Breast epithelium (tissue), 4 donors: ENCODE data around the gene OR2T6. TPM values are rescaled to one million over a fixed set of nuclear protein-coding genes. Genes with fewer than 3 reads are reported as not detected.
"Not testable (repeated sequence)": the region's sequence is repeated elsewhere in the genome, so short reads cannot be mapped to it uniquely, and the experiment has no call there.

Experiments
- DNase-seq, 2 donors: peaks; one replicate each; pipeline ENCODE4 v3.0.0-alpha.2; 2019; ENCODE audit warnings: low spot score in 2 of 2
- H3K27ac ChIP-seq, 2 donors: fragments of 200-600 bp; sonication (generic) in 1 of 2; one replicate each; pipeline ENCODE4 v1.5.1; 2016 to 2019; ENCODE audit warnings: mild to moderate bottlenecking in 1 of 2
- H3K27me3 ChIP-seq, 2 donors: fragments of 200-600 bp; sonication (generic) in 1 of 2; one replicate each; pipeline versions ENCODE4 v1.5.1 to v1.6.0; 2017 to 2019; ENCODE audit warnings: control low read depth in 1 of 2, mild to moderate bottlenecking in 1 of 2
- H3K36me3 ChIP-seq: fragments of 200-600 bp; one replicate; pipeline ENCODE4 v1.5.1; 2019
- H3K4me1 ChIP-seq, 2 donors: fragments of 200-600 bp; sonication (generic); one replicate each; pipeline ENCODE4 v1.5.1; 2016 to 2019; ENCODE audit warnings: control low read depth in 1 of 2
- H3K4me3 ChIP-seq, 3 donors: fragments of 200-600 bp; sonication (generic); 1 replicate in 2 of 3; 2 replicates in 1 of 3; pipeline ENCODE4 v1.5.1; 2016 to 2019; ENCODE audit warnings: mild to moderate bottlenecking in 3 of 3, moderate library complexity in 2 of 3
- H3K9me3 ChIP-seq, 2 donors: fragments of 200-600 bp; sonication (generic) in 1 of 2; one replicate each; pipeline ENCODE4 v1.5.1; 2016 to 2019; ENCODE audit warnings: control low read depth in 1 of 2
- CTCF ChIP-seq, 3 donors: fragments of 450-650 bp; IDR thresholded peaks; one replicate each; pipeline ENCODE4 v1.5.1; 2016 to 2017; ENCODE audit warnings: antibody characterized with exemption in 3 of 3, mild to moderate bottlenecking in 3 of 3, moderate library complexity in 3 of 3
- POLR2A ChIP-seq: fragments of 450-650 bp; IDR thresholded peaks from one replicate; pipeline ENCODE4 v1.6.1; 2016; ENCODE audit warnings: antibody characterized with exemption, mild to moderate bottlenecking, moderate library complexity
- POLR2AphosphoS5 ChIP-seq, 3 donors: sonication (generic); formaldehyde crosslinking; IDR thresholded peaks; one replicate each; pipeline ENCODE4 v1.6.1; 2017; ENCODE audit warnings: antibody characterized with exemption in 3 of 3
- intact Hi-C: fragments of 100-400 bp; cut with DNase I; formaldehyde crosslinking; loops from one replicate; pipeline ENCODE4 v1.15.1; 2023; ENCODE audit warnings: low total_unique reads
- total RNA-seq, 3 donors: library from RNA; depleted of rRNA; stranded (reverse); fragments of >200 nt; gene quantifications; one replicate each; pipeline ENCODE4 v1.1.0, GENCODE V29; 2016

The OR2T6 gene
- total RNA-seq, 3 donors from 2014 or later, result not detected

- peaks cover 0 to 7% of the 10 kb centered on the region in 2 donors for H3K9me3 ChIP-seq
- H3K4me1 ChIP-seq, result no peaks in the 10 kb centered on the region
- intact Hi-C loops, result no loop called here
- TF ChIP-seq POLR2AphosphoS5 (IDR thresholded peaks at IDR 0.05) (no peak), POLR2A (no peak), CTCF (IDR thresholded peaks at IDR 0.05) (no peak)
- H3K27ac ChIP-seq, result no peak overlapping the region
- no peak for DNase-seq
- no peaks in the 10 kb centered on the region for H3K36me3 ChIP-seq
- no peak overlapping the region for H3K4me3 ChIP-seq
- no peaks in the 10 kb centered on the region for H3K27me3 ChIP-seq
Measured at GRCh38 chr1:248416226-248416625, 40.7 kb downstream of the OR2T6 start.

- no peaks in the 10 kb centered on the region for H3K4me1 ChIP-seq
- no peak for DNase-seq
- H3K27ac ChIP-seq, result no peak overlapping the region
- no peaks in the 10 kb centered on the region for H3K27me3 ChIP-seq
- intact Hi-C loops, result no loop called here
- H3K9me3 ChIP-seq, result peaks cover 0 to 18% of the 10 kb centered on the region in 2 donors
- no peaks in the 10 kb centered on the region for H3K36me3 ChIP-seq
- TF ChIP-seq POLR2A, result no peak
- TF ChIP-seq CTCF (IDR thresholded peaks at IDR 0.05), result no peak
- no peak for TF ChIP-seq POLR2AphosphoS5 (IDR thresholded peaks at IDR 0.05)
- no peak overlapping the region for H3K4me3 ChIP-seq
Measured at GRCh38 chr1:248417854-248418253, 42.3 kb downstream of the OR2T6 start.

- Histone ChIP-seq H3K4me3 (no peak overlapping the region), H3K36me3 (no peaks in the 10 kb centered on the region), H3K27me3 (no peaks in the 10 kb centered on the region), H3K27ac (no peak overlapping the region), H3K4me1 (no peaks in the 10 kb centered on the region), H3K9me3 (peaks cover 0 to 18% of the 10 kb centered on the region in 2 donors)
- intact Hi-C loops, result no loop called here
- no peak for TF ChIP-seq POLR2A
- no peak for TF ChIP-seq POLR2AphosphoS5 (IDR thresholded peaks at IDR 0.05)
- TF ChIP-seq CTCF (IDR thresholded peaks at IDR 0.05), result no peak
- no peak for DNase-seq
Measured at GRCh38 chr1:248421384-248421783, 45.8 kb downstream of the OR2T6 start.

- H3K27ac ChIP-seq, H3K4me3 ChIP-seq, H3K36me3 ChIP-seq, H3K9me3 ChIP-seq, DNase-seq, H3K4me1 ChIP-seq, H3K27me3 ChIP-seq, intact Hi-C loops: not testable (repeated sequence)
Measured at GRCh38 chr1:248427526-248428191, 52.1 kb downstream of the OR2T6 start.

- H3K27me3 ChIP-seq, H3K36me3 ChIP-seq, H3K9me3 ChIP-seq, H3K27ac ChIP-seq, H3K4me1 ChIP-seq, intact Hi-C loops, DNase-seq, H3K4me3 ChIP-seq: not testable (repeated sequence)
Measured at GRCh38 chr1:248428192-248428533, 52.6 kb downstream of the OR2T6 start.

GRCh38 chr1:248431683-248432082, 56.1 kb downstream of the OR2T6 start:
- H3K27me3 ChIP-seq, DNase-seq, H3K36me3 ChIP-seq, H3K27ac ChIP-seq, intact Hi-C loops, H3K4me3 ChIP-seq, H3K4me1 ChIP-seq, H3K9me3 ChIP-seq: not testable (repeated sequence)

- H3K27ac ChIP-seq, intact Hi-C loops, H3K27me3 ChIP-seq, DNase-seq, H3K4me1 ChIP-seq, H3K9me3 ChIP-seq, H3K36me3 ChIP-seq, H3K4me3 ChIP-seq: not testable (repeated sequence)
Measured at GRCh38 chr1:248432201-248432600, 56.7 kb downstream of the OR2T6 start.

GRCh38 chr1:248433811-248434415, 58.4 kb downstream of the OR2T6 start:
- H3K4me1 ChIP-seq, H3K27me3 ChIP-seq, DNase-seq, H3K4me3 ChIP-seq, intact Hi-C loops, H3K9me3 ChIP-seq, H3K27ac ChIP-seq, H3K36me3 ChIP-seq: not testable (repeated sequence)

- H3K27me3 ChIP-seq, H3K9me3 ChIP-seq, H3K36me3 ChIP-seq, DNase-seq, intact Hi-C loops, H3K4me1 ChIP-seq, H3K27ac ChIP-seq, H3K4me3 ChIP-seq: not testable (repeated sequence)
Measured at GRCh38 chr1:248434913-248435312, 59.4 kb downstream of the OR2T6 start.

- H3K9me3 ChIP-seq, H3K36me3 ChIP-seq, H3K27me3 ChIP-seq, H3K4me3 ChIP-seq, H3K27ac ChIP-seq, intact Hi-C loops, DNase-seq, H3K4me1 ChIP-seq: not testable (repeated sequence)
Measured at GRCh38 chr1:248436303-248436702, 60.8 kb downstream of the OR2T6 start.
